ENCODE data around the gene RELCH.

Gene RELCH

DNA sequence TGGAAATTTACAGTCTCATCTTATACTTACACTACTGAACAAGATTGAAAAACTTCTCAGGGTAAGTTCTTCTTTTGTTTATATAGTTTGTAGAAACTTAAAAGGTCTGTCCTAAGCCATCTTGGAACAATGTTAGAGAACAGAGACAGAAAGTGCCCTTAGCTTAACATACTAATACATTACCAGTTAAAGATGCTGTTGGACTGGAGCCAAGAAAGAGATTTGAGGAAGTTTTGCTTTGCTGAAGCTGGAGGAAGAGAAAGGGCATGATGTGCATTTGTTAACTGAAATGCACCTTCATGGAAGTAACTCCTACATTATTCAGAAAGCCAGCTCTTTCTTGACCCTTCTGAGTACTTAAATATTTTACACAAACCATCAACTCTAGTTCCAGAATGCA lies 71.6 kb downstream of the RELCH start:
- DNase-seq (ENCODE audit: low read depth, low spot score): no peak

DNA sequence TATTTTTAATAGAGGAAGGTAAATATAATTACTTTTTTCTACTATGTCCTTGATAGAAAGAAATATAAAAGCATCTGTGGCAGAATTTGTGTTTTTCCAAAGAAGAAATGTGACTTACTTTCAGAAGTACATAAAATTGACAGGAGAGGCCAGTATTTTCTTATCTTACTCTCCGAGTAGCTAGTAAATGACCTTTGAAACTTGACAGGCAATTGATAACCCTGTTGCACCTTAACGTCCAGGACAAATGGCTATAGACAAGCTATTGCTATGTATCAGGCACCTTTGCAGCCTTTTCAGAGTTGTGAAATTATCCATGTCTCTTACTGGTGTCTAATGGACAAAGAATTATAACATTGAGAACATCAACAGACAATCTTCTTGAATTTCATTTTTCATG lies 75.0 kb downstream of the RELCH start:
- DNase-seq (ENCODE audit: low read depth, low spot score): no peak

DNA sequence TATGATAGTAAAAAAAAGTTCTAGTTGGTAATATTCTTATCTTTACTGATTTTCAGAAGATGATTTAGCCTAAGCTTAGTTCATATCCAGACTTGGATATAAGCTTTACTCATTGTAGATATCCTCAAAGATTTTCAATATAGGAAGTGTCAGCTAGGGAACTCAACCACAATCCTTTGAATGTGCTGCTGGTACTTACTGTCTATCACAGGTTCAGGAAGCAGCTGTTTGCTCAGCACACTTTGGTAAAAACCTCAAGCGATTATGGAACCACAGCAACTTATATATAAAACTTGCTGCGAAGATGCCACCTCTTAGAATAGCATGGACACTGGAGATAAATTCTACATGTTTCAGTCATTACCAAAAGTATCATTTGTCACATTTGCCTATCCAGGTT lies 77.9 kb downstream of the RELCH start:
- no peak for DNase-seq (ENCODE audit: low read depth, low spot score)

DNA sequence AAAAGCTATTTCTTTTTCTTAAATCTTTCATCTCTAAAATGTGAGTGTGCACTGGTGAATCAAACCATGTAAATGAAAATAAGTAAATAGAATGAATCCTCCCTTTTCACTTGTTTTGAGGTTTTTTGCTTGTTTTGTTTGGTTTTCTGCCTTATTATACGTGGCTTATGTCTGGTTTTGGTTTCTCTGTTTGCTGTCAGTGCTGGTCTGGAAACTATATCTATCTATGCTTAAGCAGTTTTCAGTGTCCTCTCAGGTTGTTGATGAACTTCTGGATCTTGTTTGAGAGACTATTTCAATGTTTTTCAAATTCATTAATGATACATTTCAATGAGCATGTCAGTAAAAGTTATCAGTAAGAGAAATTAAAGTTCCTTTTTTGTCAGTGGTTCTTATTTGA lies 90.0 kb downstream of the RELCH start:
- DNase-seq (ENCODE audit: low read depth, low spot score): no peak

DNA sequence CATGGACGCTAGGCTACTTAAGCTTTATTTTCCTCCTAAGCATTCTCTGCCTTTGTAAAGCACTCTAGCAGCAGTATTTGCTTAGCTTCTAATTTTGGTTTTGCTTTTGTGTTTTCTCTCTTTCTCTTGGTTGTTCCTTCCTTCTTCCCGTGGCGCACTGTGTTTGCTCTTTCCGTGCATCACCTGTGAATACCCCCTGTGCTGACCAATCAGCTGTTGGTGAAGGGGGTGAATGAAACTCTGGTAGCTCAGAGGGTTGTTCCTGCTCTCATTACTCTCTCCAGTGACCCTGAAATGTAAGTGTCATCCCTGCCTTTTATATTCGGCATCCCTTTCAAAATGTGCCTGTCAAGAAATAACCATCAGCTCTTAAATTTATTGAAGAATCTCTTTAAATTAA lies 92.5 kb downstream of the RELCH start:
- no peak for DNase-seq (ENCODE audit: low read depth, low spot score)

DNA sequence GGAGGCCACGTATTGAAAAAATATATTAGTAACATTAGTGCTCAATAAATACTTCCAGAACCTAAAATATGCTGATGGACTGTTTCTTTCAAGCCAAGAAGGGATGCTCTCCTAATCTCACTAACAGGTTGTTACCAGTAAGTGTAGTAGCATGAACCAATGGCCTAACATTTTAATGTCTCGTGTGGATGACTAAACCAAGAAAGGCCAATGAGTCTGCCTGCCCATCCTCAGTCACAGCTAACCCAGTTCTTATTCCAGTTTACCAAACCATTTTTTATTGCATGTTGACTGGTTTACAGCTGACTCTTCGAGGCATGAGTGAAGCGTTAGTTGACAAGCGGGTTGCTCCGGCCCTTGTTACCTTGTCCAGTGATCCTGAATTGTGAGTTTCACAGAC lies 93.0 kb downstream of the RELCH start:
- DNase-seq (ENCODE audit: low read depth, low spot score): no peak

DNA sequence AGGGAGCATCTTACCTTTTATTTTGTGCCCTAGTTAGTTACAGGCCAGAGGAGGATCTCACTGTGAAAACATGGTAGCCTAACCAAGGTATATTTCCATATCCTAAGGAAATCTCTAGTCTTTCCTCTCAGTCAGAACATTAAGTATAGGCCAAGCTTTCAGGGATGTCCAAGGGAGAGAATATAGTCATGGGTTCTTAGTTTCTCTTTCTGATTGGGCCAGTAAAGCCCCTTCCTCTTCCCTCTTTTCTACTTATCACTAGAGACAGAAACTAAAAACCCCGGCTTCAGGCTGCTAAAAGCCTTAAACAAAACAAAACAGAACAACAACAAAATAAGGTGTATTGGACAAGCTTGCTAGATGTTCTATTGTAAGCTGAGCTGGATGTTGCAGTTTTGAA lies 93.7 kb downstream of the RELCH start:
- DNase-seq (ENCODE audit: low read depth, low spot score): no peak

DNA sequence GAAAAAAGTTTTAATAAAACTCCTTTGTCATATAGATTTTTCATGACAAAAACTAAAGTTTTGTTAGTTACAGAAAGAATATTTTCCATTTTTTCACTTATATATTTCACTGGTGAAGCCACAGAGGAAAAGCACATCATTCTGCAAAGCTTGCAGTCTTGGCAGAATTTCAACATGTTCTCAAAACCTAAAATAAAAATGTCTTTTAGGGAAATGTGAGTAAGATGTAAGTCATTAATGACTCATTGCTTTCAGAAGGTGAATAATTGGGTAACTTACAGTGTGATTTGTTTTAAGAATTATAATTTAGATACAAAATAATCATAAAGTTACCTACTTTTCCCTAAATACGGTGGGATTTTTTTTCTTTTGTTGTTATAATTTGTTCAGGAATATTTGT lies 94.6 kb downstream of the RELCH start:
- DNase-seq (ENCODE audit: low read depth, low spot score): no peak

DNA sequence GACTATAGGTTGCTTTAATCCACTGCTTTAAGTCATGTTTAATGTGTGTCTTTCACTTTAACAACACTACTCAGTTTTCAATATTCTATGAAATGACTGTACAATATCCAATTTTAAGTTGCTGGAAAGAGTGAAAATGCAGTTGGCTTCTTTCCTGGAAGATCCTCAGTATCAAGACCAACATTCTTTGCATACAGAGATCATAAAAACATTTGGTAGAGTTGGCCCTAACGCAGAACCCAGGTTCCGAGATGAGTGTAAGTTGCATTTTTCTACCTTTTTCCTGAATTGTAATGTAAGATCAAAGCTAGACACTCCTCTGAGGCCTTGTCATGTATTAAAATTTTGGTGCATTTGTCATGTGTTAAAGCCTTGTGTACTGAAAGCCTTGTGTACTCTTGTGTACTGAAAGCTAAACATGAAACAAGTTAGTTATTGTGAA lies 95.2 kb downstream of the RELCH start:
- no peak for DNase-seq (ENCODE audit: low read depth, low spot score)

DNA sequence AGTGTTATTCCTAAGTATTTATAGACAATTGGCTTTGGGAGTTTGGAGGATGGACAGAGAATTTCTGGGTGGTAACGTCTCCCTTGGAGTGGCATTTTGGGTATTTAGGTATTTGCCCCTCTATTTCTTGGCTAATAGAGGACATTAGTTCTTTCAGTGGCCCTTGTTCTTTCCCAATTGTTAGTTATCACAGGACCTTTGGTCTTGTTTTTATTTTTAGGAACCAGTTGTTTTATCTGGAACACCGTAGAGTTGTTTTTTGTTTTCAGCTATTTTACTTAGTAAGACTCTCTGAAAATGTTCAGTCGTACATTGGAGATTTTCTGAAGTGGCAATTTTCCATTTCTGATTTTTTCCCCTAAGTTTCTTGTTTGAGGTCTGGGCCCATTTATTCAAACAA lies 97.6 kb downstream of the RELCH start:
- no peak for DNase-seq (ENCODE audit: low read depth, low spot score)

DNA sequence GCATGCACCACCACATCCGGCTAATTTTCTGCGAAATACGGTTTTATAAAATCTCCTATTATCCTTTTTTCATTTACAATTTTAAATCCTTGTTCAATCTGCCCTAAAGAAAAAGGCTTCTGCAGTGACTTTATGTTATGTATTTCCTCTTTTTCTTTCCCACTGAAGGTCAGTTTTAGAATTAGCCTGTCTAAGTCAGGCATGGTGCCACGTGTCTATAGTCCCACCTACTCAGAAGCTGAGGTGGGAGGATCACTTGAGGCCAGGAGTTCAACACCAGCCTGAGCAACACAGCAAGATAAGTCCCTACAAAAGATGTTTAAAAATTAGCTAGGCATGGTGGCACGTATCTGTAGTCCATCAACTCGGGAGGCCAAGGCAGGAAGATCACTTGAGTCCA lies 98.2 kb downstream of the RELCH start:
- no peak for DNase-seq (ENCODE audit: low read depth, low spot score)

DNA sequence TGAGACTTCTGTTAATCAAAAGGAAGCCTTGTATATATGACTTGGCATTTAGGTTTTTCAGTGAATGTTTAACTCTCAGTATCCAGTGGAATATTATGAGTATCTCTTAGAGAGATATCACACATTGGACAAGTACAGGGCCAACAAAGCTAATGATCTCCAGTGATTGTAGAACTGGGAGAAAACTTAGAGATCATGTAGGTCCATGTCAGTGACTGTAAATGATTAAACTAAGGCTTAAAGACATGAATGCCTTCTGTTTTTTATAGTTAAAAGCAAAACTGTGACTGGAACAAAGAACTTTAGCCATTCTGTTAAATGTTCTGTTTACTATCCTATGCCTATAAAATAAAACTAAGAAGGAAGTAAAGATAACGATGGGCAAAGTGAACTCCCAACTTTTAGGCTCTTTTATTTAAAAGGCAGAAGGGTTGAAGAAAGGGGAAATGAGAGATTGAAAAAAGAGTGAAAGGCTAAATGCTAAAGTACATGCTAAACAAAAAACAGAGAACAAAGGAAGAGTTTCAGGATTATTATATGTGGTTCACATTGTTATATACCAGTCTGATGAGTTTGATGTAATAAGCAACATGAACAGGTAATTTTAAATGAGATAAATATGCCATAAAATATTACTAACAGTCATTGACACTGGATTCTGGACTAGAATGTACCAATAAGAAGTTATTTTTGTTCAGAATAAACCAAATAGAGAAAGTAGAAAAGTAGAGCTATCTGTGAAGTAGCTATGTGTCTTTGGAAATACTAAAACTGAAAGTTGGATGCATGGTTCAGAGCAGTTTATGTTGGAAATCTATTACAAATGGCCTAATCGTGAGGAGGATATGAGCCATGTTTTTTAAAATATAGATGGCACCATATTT lies 101.0 kb downstream of the RELCH start:
- no peak for DNase-seq (ENCODE audit: low read depth, low spot score)

DNA sequence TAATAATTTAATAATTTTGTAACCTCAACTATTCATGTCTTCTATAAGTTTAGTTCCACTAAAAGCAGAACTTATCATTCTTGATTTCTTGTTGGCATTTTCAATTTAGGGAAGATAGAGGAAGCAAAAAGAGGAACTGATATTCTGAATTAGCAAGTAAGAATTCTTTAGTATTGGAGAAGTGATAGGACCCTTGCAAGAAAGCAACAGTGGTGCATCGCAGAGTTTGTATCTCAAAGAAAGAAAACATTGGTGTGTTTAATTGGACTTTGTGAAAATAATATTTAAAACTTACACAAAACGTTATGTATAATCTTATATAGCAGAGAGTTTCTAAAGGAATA lies 101.6 kb downstream of the RELCH start:
- DNase-seq (ENCODE audit: low read depth, low spot score): no peak

DNA sequence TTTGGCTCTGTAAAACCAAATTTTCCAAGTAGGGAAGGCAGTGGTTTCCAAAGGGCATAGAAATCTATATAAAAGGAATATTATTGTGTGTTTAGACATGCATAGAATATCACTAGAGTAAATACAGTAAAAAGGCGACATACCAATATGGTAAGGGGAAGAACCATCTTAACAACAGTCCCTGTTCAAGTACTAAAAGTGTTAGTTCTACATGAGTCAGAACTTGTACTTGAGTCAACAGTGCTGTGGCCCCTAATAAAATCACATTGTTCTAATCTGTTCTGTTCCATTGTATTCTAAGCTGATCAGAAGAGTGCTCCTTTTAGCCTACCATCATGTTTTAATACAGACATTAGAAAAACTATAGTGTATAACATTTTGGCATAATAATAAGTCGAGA lies 102.0 kb downstream of the RELCH start:
- DNase-seq (ENCODE audit: low read depth, low spot score): no peak

DNA sequence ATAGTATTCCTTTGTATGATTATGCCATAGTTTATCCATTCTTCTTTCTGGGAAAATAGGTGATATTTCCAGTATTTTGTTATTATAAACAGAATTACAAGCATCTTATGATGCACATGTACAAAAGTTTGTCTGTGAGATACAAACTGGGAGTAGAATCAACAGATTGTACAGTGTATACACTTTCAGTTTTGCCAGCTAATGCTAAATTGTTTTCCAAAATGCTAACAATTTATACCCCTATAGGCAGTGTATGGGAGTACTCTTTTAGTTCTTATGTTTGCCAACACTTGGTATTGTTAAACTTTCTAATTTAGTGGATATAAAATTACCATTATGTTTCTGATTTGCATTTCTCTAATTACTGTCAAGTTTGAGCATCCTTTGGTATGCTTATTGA lies 107.0 kb downstream of the RELCH start:
- DNase-seq (ENCODE audit: low read depth, low spot score): no peak

DNA sequence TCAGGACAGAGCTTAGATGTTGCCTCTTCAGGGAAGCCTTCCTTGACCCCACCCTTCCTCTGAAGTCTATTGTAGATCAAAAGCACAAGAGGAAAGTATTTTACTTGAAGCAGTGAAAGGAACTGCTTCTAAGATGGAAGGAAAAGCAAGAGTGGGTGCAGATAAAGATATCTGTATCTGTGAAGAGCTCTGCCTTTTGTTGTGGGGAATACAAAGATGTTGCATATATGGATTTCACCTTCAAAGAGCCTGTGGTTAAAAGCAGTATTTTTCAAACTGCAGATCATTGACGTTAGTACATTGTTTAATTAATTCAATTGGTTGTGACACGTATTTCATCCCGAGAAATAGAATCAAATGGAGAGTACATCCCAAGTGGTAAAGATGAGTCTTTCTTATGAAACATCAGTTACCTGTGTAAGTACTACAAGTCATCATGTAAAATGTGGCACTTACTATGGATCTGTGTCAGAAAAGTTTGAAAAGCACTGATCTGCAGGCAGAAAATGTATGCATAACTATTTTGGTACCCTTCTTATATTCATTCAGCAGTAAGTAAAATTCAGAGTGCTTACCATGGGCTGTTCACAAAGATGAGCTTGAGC lies 113.4 kb downstream of the RELCH start:
- DNase-seq (ENCODE audit: low read depth, low spot score): no peak

DNA sequence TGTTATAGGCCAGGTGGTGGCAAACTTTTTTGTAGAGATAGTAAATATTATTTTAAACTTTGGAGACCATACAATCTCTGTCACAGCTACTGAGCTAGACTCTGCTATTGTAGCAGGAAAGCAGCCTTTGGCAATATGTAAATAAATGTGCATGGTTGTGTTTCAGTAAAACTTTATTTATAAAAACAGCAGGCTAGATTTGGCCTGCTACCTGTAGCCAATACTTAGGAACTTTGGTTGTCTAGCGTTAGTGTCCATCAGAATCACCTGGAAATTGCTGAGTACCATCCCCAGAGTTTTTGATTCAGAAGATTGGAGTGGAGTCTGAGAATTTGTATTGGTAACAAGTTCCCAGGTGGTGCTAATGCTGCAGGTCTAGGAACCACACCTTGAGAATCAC lies 114.3 kb downstream of the RELCH start:
- no peak for DNase-seq (ENCODE audit: low read depth, low spot score)

DNA sequence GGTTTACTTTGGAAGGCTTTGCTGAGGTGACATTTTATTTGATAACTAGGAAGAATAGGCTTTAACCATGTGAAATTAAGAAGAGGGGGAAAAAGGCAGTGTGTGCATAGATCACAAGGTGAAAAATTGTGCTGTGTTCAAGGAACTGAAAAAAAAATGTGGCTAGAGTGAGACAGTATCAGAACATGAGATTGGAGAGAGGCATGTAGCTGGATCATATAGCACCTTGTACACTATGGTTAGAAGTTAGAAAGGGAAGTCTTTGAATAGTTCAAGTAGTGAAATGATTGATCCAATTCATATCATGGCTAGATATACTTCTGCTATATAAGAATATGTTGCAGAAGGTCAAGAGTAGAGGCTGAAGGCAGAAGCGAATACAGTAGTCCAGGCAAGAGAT lies 125.8 kb downstream of the RELCH start:
- no peak for DNase-seq (ENCODE audit: low read depth, low spot score)

DNA sequence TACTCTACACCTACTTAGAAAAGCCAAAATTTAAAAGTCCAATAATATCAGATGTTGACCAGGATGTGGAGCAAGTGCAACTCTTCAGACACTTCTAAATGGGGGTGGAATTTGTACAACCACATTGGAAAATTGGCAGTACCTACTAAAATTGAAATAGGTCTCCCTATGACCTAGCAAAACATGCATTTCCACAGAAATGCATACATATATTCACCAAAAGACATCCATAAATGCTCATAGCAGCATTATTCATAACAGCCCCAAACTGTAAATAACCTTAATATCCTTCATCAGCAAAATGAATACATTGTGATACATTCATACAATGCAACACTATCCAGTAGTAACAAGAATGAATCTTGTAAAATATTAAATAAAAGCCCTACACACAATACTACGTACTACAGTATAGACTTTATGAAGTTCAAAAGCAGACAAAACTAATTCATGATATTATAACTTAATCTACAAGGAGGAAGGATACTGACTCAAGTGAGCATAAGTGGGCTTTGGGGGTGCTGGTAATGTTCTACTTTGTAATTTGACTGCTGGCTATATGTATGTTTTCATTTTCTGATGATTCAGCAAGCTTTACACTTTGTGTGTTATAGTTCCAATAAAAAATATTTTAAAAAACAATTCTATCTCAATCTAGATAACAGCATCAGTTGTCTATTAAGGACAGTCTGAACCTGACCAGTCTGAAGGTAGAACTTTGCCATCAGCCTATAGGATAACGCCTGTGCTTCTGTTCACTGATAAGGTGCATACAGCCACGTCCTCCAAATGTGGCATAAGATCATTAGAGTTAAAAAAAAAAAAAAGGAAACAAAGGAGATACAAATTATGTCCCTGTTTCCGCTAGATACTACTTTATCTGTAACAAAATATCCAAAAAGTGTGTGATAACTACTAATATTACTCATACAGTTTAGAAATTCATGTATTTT lies 131.4 kb downstream of the RELCH start:
- DNase-seq (ENCODE audit: low read depth, low spot score): no peak

DNA sequence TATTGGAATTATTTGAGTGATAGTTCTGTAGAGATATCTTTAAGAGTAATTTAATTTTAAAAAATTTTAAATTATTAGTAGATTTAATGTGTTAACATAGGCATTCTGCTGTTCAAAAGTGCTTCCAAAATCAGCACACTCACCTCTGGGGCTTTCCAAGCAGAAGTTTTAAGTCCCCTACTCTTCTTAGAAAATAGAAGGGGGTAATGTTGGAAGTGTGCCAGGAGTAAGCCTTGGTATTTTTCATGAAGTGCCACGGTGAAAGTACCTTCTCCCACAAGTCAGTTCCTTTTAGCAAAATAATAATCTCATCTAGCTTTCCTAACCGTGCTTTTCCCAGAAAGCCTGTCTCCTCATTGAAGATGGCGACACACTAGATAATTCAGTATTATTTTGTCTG lies 134.1 kb downstream of the RELCH start:
- no peak for DNase-seq (ENCODE audit: low read depth, low spot score)

DNA sequence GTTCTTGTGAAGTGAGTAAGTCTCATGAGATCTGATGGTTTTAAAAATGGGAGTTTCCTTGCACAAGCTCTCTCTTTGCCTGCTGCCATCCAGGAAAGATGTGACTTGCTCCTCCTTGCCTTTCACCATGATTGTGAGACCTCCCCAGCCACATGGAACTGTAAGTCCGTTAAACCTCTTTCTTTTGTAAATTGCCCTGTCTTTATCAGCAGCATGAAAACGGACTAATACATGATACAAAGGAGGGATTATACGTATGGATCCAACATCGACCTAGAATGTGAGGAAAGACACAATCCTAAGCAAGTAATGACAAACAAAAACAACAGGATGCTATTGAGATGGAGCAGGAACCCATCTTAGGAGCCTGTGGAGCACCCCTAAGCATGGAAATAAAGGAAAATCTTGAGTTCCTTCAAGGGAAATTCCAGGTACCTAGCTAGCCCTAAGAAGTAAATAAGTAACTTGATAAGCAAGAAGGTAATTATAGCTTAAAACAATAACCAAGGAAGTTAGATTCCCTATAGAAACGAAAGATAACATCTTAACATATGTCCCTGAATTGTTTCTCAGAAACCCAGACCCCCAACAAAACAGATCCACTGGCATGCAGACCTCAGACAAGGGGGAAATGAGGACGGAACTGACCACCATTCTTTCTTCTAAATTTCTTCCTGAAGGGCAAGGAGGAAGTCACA lies 136.6 kb downstream of the RELCH start:
- DNase-seq (ENCODE audit: low read depth, low spot score): no peak

Measured in activated CD4-positive, CD25-positive, alpha-beta regulatory T cell treated with anti-CD3 and anti-CD28 coated beads, Interleukin-2, amount 50 U/mL, for 16 hours (primary cell).